Calu3 (cell line): Measurements from ENCODE around the gene PIEZO2. TPM values are rescaled to one million over a fixed set of nuclear protein-coding genes. Genes with fewer than 3 reads are reported as not detected.

ENCODE experiments used
- BruUV-seq: library from RNA; stranded (reverse); fragments of 400-500 nt; replicated peaks from 2 replicates; lab custom pipeline; 2021; lab: Mats Ljungman, UMichigan
- CTCF ChIA-PET: fragments of 300-600 bp; sonication (Branson Sonifier 250); formaldehyde crosslinking; loops from one replicate; lab custom pipeline; 2022; ENCODE audit warnings: antibody characterized with exemption; lab: Charles Lee
- DNase-seq: peaks from one replicate; pipeline ENCODE4 v3.0.0; 2022
- H3K27ac Mint-ChIP-seq: one replicate; pipeline ENCODE4 v1.8.0; 2022; ENCODE audit warnings: mixed read lengths; ENCODE audit not compliant: unreplicated experiment
- H3K27me3 Mint-ChIP-seq: one replicate; pipeline ENCODE4 v1.8.0; 2022; ENCODE audit warnings: mixed read lengths; ENCODE audit not compliant: unreplicated experiment
- H3K36me3 Mint-ChIP-seq: one replicate; pipeline ENCODE4 v1.8.0; 2022; ENCODE audit warnings: mild to moderate bottlenecking, moderate library complexity, mixed read lengths; ENCODE audit not compliant: insufficient read depth, unreplicated experiment
- H3K4me1 Mint-ChIP-seq: one replicate; pipeline ENCODE4 v1.8.0; 2022; ENCODE audit warnings: mild to moderate bottlenecking, low read depth, mixed read lengths; ENCODE audit not compliant: unreplicated experiment
- H3K4me3 Mint-ChIP-seq: one replicate; pipeline ENCODE4 v1.8.0; 2022; ENCODE audit warnings: mild to moderate bottlenecking, low read depth, moderate library complexity, mixed read lengths; ENCODE audit not compliant: unreplicated experiment
- H3K9me3 Mint-ChIP-seq: one replicate; pipeline ENCODE4 v1.8.0; 2022; ENCODE audit warnings: low read depth, mixed read lengths; ENCODE audit not compliant: unreplicated experiment
- intact Hi-C: fragments of 100-400 bp; cut with micrococcal nuclease; formaldehyde crosslinking; loops from one replicate; pipeline ENCODE4 v1.10.0; 2022; ENCODE audit not compliant: unreplicated experiment
- total RNA-seq: library from RNA; stranded (reverse); gene quantifications from 2 replicates; pipeline ENCODE4 v1.2.3, GENCODE V29; 2022
- TF ChIP-seq, protein P1 (sequence below): fragments of 200-600 bp; IDR thresholded peaks from one replicate; pipeline ENCODE4 v1.8.0; 2022; ENCODE audit warnings: antibody characterized with exemption; ENCODE audit not compliant: unreplicated experiment

PIEZO2 gene
- total RNA-seq, 1 experiment from 2014 or later = 0.24 TPM

DNA sequence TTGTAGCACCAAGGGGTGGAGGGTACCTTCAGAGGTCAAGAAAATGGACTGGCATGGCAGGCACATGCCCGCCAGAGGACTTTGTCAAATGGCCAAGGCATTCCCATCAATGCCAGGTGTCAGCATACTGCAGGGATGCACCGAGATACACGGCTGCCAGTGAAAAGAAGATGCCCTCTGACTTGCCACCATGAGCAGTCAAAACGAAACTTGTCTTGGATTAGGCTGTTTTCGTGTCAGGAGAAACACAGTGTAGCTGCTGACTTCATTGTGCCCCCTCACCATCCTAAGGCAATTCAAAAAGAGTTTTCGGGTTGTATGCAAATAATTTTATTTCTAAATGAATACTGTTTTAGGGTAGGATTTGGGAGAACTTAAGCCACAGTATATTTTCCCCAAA lies 442.1 kb downstream of the PIEZO2 start:
- Mint-ChIP-seq H3K27ac (no peak overlapping the region), H3K36me3 (no peaks in the 10 kb centered on the region), H3K9me3 (no peaks in the 10 kb centered on the region), H3K4me3 (no peak overlapping the region), H3K27me3 (peaks cover 16% of the 10 kb centered on the region), H3K4me1 (no peaks in the 10 kb centered on the region)
- CTCF ChIA-PET = no interaction called here
- TF ChIP-seq, protein P1, sequence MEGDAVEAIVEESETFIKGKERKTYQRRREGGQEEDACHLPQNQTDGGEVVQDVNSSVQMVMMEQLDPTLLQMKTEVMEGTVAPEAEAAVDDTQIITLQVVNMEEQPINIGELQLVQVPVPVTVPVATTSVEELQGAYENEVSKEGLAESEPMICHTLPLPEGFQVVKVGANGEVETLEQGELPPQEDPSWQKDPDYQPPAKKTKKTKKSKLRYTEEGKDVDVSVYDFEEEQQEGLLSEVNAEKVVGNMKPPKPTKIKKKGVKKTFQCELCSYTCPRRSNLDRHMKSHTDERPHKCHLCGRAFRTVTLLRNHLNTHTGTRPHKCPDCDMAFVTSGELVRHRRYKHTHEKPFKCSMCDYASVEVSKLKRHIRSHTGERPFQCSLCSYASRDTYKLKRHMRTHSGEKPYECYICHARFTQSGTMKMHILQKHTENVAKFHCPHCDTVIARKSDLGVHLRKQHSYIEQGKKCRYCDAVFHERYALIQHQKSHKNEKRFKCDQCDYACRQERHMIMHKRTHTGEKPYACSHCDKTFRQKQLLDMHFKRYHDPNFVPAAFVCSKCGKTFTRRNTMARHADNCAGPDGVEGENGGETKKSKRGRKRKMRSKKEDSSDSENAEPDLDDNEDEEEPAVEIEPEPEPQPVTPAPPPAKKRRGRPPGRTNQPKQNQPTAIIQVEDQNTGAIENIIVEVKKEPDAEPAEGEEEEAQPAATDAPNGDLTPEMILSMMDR = no peak
- no peak for DNase-seq
- BruUV-seq = no TSS peak
- intact Hi-C loops = loop anchor here (5.0 kb wide), 1 partner anchor 35 kb away; no protein-coding TSS in a partner anchor

DNA sequence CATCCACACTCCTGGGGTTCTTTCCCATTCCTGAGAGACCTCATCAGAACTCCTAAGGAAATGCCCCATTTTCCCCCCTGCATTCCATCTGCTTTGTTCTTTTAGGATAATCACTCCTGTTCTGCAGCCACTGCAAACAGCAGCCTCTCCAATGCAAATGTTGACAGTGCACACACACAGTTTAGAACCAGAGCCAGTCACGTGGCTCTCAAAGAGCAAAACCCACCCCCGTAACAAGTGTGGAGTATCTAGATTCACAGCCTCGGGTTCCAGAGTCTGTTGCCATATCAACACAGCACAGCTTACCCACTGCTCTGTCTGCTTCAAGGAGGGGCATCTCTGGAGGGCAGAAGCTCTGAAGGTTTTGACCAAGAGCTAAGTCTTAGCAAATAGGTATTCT lies 443.6 kb downstream of the PIEZO2 start:
- no peaks in the 10 kb centered on the region for H3K4me1 Mint-ChIP-seq
- H3K27me3 Mint-ChIP-seq = peaks cover 16% of the 10 kb centered on the region
- CTCF ChIA-PET = no interaction called here
- TF ChIP-seq, protein P1 = no peak
- no peaks in the 10 kb centered on the region for H3K9me3 Mint-ChIP-seq
- H3K36me3 Mint-ChIP-seq = no peaks in the 10 kb centered on the region
- intact Hi-C loops = loop anchor here (5.0 kb wide), 1 partner anchor 33 kb away; no protein-coding TSS in a partner anchor
- no peak overlapping the region for H3K4me3 Mint-ChIP-seq
- no TSS peak for BruUV-seq
- no peak for DNase-seq
- no peak overlapping the region for H3K27ac Mint-ChIP-seq

DNA sequence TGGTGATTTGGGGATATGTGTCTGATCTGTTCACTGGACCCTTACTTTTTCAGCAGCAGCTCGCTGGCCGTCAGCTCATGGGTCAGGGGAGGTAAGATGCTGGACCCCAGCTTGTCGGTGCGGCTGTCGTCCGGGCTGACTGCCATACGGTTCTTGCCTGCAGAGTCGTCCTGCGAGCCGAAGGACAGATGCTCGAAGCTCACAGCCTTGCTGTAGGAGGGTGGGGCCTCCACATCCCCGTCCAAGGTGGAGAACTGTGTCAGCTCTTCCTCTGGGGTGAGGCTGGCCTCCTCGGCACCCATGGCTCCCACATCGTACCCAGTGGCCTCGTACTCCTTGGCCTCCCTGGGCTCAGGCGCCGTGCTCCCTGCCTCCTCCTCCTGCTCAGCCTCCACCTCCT lies 444.1 kb downstream of the PIEZO2 start:
- no peaks in the 10 kb centered on the region for H3K36me3 Mint-ChIP-seq

DNA sequence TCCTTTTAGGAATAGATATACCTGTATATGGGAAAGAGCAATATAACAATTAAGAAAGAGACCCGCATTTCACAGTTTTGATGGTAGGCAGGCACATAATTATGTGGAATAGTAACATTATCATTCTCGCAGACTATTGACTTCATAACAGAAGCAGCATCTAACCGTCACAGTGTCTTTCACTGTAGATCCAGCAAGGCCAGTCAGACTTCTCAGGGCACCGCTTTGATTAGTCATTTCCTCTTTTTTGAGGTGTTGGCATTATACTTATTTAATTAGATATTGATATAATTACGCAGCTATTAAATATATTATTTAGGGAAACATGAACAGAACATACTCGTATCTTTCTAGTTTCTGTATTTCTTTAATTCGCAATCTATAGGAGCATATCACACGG lies 447.2 kb downstream of the PIEZO2 start:
- intact Hi-C loops = no loop called here
- Mint-ChIP-seq H3K9me3 (no peaks in the 10 kb centered on the region), H3K4me3 (no peak overlapping the region), H3K4me1 (no peaks in the 10 kb centered on the region), H3K36me3 (no peaks in the 10 kb centered on the region), H3K27ac (no peak overlapping the region), H3K27me3 (peaks cover 16% of the 10 kb centered on the region)
- TF ChIP-seq, protein P1 = no peak
- no peak for DNase-seq
- CTCF ChIA-PET = no interaction called here
- no TSS peak for BruUV-seq

More for the DNA sequence above, 444.1 kb downstream of the PIEZO2 start:
- Mint-ChIP-seq H3K9me3 (no peaks in the 10 kb centered on the region), H3K4me3 (no peak overlapping the region), H3K4me1 (no peaks in the 10 kb centered on the region), H3K27me3 (peaks cover 16% of the 10 kb centered on the region), H3K27ac (no peak overlapping the region)
- TF ChIP-seq, protein P1 = no peak
- intact Hi-C loops = loop anchor here (5.0 kb wide), 1 partner anchor 33 kb away; no protein-coding TSS in a partner anchor
- CTCF ChIA-PET = no interaction called here
- DNase-seq = no peak
- BruUV-seq = no TSS peak
